GM21528 (cell line): ENCODE data around the gene SLIT3.

Experiments used
- ATAC-seq: cut with Tn5 transposase; IDR thresholded peaks from one replicate; pipeline ENCODE4 v1.9.1; 2021; ENCODE audit warnings: mild to moderate bottlenecking, moderate library complexity; ENCODE audit not compliant: unreplicated experiment, low FRiP score

The SLIT3 gene

DNA sequence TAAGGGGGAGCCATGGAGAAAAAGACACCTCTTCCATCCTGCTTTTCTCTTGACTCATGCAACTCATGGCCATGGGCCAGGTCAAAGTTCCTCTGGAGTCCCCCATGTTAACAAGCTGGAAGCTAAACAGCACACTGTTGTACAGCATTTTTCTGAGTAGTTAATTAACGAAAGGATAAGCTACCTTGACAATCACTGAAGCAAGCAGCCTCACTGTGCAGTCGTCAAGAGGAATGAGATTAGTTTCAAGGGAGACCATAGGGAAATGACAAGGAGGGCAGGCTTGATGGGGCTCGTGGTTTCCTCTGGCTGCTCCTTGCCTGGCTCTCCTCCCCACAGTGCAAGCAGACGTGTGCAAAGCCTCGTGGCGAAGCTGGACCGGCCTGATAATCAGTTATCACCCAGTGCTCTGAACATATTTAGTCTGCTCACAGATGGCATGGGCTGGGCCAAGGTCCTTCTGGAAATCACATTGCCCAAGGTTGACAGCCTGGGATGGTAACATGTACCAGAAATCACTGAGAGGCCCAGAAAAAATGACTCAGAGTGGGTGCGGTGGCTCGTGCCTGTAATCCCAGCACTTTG lies 209.5 kb downstream of the SLIT3 start:
- no peak for ATAC-seq

DNA sequence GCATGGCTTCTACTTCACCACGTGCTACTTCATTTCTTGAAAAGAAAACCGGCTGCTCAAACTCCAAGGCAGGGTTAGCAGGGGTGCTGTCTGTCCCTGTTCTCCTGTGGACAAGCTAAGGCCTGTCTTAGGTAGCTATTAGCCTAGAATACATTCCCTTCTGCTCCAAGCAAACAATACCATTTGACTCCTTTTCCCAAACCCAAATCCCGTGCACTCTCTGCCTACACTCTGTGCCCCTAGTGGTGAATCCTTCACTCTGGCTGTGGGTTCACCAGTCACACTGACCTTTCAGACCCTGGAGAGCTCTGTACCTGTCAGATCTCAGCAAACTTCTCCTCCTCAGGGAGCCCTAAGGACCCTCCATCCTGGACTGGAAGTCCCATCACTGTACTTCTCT lies 211.6 kb downstream of the SLIT3 start:
- ATAC-seq: no peak

- no peak for ATAC-seq
Measured at GRCh38 chr5:169088028-169088725, 212.8 kb downstream of the SLIT3 start.

DNA sequence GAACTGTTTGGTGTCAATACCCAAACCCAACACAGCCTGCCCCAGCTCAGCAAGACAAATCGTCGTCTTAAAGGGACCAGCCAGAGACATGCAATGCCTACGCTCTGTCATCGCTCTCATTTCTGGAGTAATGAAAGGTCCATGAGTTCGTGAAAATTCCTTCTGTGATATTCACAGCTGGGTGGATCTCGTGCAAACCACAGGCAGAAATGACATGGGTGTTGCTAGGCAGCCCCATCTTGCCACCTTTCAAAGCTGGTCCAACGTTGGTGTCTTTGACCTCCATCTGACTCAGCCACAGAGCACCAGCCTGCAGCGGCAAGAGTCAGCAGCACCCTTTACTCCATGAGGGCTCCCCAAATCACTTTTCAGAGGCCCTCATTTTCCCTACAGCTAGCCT lies 215.3 kb downstream of the SLIT3 start:
- ATAC-seq: no peak

DNA sequence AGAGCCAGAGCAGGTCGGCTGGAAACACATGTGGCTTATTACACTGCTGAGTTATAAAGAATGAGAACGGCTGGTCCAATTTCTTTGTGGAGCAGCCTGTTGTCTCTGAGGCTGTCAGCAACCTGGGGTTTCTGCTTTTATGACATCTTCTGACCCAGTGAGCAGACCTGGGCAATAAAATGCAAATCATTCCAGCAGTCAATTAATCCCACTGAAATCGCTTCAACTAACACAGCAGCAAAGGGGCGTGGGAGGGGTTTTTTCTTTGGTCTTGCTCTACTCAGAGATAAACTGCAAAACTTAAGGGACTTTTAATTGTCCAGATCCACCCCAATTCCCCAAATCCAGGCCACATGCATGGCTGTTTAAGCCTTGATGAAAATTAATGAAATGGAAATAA lies 215.7 kb downstream of the SLIT3 start:
- ATAC-seq: no peak

GRCh38 chr5:169084775-169085174 lies 216.2 kb downstream of the SLIT3 start:
- ATAC-seq: no peak

GRCh38 chr5:169083394-169084018 lies 217.4 kb downstream of the SLIT3 start:
- no peak for ATAC-seq

- ATAC-seq: no peak
Measured at GRCh38 chr5:169081000-169081724, 219.8 kb downstream of the SLIT3 start.

DNA sequence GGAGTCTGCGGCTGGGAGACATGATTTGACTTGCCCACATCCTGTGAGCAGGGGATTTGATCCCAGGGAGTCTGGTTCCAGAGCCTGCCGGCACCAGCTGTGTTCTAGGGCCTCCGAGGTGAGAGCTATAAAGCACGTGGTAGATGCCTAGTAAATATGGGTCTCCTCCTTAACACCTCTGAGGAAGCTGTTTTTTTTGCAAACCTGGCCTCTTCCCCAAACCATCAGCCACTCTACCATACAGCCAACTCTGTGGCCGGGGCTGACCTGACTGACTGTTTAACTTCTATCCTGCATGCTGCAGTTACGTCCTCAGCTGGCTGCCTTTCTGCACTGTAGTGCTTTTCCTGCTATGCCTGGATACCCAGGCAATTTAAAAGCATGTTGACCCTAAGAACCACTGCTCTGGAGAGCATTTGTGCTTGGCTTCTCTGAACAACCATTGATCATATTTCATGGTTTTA lies 220.5 kb downstream of the SLIT3 start:
- ATAC-seq: no peak

GRCh38 chr5:169079697-169080096 lies 221.2 kb downstream of the SLIT3 start:
- no peak for ATAC-seq

DNA sequence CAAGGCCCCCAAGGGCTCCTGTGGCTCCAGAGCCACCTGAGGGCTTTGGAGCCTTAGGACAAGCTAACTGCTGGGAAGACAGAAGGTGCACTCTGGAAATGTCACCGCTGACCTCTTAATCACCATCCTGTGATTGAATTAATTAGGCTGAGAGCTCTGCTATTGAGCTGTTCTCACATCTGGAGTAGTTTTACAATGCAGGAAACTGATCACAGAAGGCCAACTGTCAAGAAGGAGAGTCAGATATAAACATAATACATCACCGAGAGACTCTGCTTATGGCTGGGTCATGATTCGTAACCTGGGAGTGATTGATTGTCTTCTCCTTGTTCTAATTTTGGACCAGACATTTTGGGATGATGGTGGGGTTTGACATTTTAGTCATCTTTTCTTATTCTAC lies 226.1 kb downstream of the SLIT3 start:
- no peak for ATAC-seq

- no peak for ATAC-seq
Measured at GRCh38 chr5:169072233-169072632, 228.7 kb downstream of the SLIT3 start.

- ATAC-seq: no peak
Measured at GRCh38 chr5:169070413-169070812, 230.5 kb downstream of the SLIT3 start.

- ATAC-seq: no peak
Measured at GRCh38 chr5:169067751-169068173, 233.2 kb downstream of the SLIT3 start.

- no peak for ATAC-seq
Measured at GRCh38 chr5:169065400-169065799, 235.5 kb downstream of the SLIT3 start.

- ATAC-seq: no peak
Measured at GRCh38 chr5:169064093-169064492, 236.8 kb downstream of the SLIT3 start.

- ATAC-seq: no peak
Measured at GRCh38 chr5:169063316-169063953, 237.5 kb downstream of the SLIT3 start.

GRCh38 chr5:169062690-169063089 lies 238.2 kb downstream of the SLIT3 start:
- no peak for ATAC-seq

GRCh38 chr5:169054506-169054905 lies 246.4 kb downstream of the SLIT3 start:
- ATAC-seq: no peak

DNA sequence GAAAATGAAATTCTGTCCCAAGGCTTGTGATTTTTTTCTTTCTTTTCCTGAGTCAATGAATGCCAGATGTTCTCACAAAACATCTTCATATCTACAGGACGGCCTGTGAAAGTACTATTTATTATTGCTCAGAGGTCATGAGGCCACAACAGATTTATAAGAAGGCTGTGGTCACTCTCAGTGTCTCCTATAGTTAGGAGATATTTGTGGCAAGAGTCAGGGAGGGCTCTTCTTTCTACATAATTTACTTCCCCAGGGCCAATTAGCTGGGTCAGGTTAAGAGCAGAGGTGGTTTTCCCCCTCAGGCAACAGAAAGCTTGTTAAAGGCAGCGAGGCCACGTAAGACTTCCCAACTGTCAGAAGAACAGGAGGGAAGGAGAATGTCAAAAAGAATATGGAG lies 248.7 kb downstream of the SLIT3 start:
- ATAC-seq: no peak

GRCh38 chr5:169051351-169051750 lies 249.6 kb downstream of the SLIT3 start:
- ATAC-seq: no peak
